ENCODE data around the gene PIK3R1. TPM values are rescaled to one million over a fixed set of nuclear protein-coding genes. Genes with fewer than 3 reads are reported as not detected.

Gene PIK3R1
- total RNA-seq, 1 donor from 2014 or later = 110 TPM

DNA sequence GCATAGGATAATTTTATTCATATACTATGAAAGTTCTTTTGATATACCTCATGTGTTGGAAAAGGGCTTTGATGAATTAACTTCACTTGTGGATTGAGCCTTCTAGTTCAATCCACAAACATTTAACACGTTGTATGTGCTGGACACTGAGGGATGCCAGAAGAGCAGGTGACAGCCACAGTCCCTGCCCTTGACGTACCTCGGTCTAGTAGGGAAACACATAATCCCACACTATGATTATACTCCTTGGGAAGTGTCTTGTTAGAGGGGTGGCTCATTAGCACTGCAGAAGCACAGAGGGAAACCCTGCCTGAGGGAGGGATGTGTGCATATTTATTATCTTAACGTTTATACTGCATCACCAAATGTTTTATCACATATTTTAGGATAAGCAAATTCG is 61.2 kb downstream of the PIK3R1 start:
- peaks cover 26% of the 10 kb centered on the region for H3K4me1 Mint-ChIP-seq (ENCODE audit: unreplicated experiment)
- H3K9me3 Mint-ChIP-seq = no peaks in the 10 kb centered on the region
- no peak for DNase-seq (ENCODE audit: extremely low spot score, unreplicated experiment)
- no peak overlapping the region for H3K4me3 Mint-ChIP-seq
- peaks cover 71% of the 10 kb centered on the region for H3K36me3 Mint-ChIP-seq
- TF ChIP-seq, protein P1, sequence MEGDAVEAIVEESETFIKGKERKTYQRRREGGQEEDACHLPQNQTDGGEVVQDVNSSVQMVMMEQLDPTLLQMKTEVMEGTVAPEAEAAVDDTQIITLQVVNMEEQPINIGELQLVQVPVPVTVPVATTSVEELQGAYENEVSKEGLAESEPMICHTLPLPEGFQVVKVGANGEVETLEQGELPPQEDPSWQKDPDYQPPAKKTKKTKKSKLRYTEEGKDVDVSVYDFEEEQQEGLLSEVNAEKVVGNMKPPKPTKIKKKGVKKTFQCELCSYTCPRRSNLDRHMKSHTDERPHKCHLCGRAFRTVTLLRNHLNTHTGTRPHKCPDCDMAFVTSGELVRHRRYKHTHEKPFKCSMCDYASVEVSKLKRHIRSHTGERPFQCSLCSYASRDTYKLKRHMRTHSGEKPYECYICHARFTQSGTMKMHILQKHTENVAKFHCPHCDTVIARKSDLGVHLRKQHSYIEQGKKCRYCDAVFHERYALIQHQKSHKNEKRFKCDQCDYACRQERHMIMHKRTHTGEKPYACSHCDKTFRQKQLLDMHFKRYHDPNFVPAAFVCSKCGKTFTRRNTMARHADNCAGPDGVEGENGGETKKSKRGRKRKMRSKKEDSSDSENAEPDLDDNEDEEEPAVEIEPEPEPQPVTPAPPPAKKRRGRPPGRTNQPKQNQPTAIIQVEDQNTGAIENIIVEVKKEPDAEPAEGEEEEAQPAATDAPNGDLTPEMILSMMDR (conservative IDR thresholded peaks at IDR 0.05) = no peak
- peaks cover 1% of the 10 kb centered on the region for H3K27me3 Mint-ChIP-seq
- H3K27ac Mint-ChIP-seq = no peak overlapping the region

DNA sequence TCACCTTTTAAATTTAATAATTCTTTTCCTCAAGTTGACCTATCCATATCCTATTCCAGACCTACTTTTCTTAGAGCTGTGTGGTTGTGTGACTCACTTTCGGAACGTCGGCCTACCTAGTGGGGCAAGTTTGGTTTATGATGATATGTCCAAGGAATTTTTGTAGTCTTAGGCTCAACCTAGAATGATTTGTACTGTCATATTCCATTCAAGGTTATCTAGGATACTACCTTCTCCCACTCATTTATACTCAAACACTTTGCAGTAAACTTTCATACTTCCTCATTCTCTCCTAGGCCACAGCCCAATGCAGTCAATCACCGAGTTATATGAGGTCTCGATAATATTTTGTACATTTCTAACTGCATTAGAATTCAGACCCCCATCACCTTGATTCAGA is 61.9 kb downstream of the PIK3R1 start:
- TF ChIP-seq, protein P1 (conservative IDR thresholded peaks at IDR 0.05) = no peak
- DNase-seq (ENCODE audit: extremely low spot score, unreplicated experiment) = no peak
- peaks cover 4% of the 10 kb centered on the region for H3K27me3 Mint-ChIP-seq
- H3K27ac Mint-ChIP-seq = no peak overlapping the region
- H3K4me3 Mint-ChIP-seq = no peak overlapping the region
- peaks cover 24% of the 10 kb centered on the region for H3K4me1 Mint-ChIP-seq (ENCODE audit: unreplicated experiment)
- H3K36me3 Mint-ChIP-seq = peaks cover 75% of the 10 kb centered on the region
- H3K9me3 Mint-ChIP-seq = no peaks in the 10 kb centered on the region

DNA sequence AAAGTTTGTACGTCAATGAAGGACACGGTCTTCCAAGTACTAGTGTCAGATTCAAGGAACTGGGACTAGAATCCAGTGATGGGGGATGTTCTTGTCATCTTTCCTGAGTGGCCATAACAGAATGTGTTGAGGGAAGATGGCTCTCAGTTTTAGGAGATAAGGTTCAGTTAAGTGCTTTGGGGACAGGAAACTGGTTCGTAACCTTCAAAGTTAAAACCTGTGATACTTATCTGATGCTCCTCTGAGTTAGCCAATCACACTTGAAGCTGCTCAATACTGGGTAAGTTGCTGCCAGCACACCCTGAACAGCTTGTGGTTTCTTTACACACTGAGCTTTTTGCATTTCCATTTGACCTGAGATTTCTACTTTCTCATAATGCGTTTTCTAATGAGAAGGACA is 64.4 kb downstream of the PIK3R1 start:
- Mint-ChIP-seq H3K27ac (no peak overlapping the region), H3K27me3 (peaks cover 4% of the 10 kb centered on the region), H3K9me3 (no peaks in the 10 kb centered on the region), H3K4me1 (ENCODE audit: unreplicated experiment) (peaks cover 11% of the 10 kb centered on the region), H3K36me3 (peaks cover 67% of the 10 kb centered on the region), H3K4me3 (no peak overlapping the region)
- no peak for DNase-seq (ENCODE audit: extremely low spot score, unreplicated experiment)
- TF ChIP-seq, protein P1 (conservative IDR thresholded peaks at IDR 0.05) = no peak

DNA sequence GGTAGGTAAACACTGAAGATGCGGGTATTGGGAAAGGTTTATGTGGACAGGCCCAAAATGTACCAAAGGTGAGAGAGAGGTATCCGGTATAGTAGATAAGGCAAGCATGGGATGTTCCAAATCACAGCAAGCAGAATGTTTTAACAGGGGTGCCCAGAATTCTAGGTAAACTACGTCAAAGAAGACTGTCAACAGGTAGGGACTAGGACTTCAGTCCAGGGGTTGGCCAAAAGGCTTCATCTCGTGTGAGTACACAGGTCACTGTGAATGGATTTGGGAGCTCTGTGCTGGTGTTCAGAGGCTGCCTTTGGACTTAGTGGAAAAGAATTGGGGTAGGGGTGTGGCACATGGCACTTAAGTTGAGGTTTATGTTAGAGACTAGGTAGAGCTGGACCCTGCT is 66.4 kb downstream of the PIK3R1 start:
- peaks cover 50% of the 10 kb centered on the region for H3K36me3 Mint-ChIP-seq
- H3K4me1 Mint-ChIP-seq (ENCODE audit: unreplicated experiment) = peaks cover 26% of the 10 kb centered on the region
- no peak overlapping the region for H3K27ac Mint-ChIP-seq
- TF ChIP-seq, protein P1 (conservative IDR thresholded peaks at IDR 0.05) = no peak
- H3K27me3 Mint-ChIP-seq = peaks cover 4% of the 10 kb centered on the region
- no peaks in the 10 kb centered on the region for H3K9me3 Mint-ChIP-seq
- no peak for DNase-seq (ENCODE audit: extremely low spot score, unreplicated experiment)
- no peak overlapping the region for H3K4me3 Mint-ChIP-seq

DNA sequence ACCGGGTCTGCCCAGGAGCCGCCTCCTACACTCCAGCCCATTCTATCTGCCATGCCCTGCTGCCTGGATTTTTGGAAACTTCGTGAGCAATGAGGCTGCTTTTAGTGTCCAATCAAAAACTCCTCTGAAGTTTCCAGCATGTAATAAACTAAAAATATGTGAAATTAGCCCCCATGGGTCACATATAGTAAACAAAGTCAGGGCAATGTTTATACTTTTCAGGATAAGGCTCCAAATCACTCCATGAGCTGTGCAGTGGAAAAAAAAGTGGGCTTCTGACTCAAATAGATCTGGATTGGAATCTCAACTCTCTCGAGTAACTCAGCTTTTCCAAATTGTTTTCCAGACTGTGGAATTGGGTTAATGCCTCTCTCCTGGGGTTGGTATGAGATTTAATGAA is 68.2 kb downstream of the PIK3R1 start:
- H3K27ac Mint-ChIP-seq = no peak overlapping the region
- no peaks in the 10 kb centered on the region for H3K9me3 Mint-ChIP-seq
- H3K4me3 Mint-ChIP-seq = no peak overlapping the region
- DNase-seq (ENCODE audit: extremely low spot score, unreplicated experiment) = no peak
- H3K27me3 Mint-ChIP-seq = peaks cover 6% of the 10 kb centered on the region
- TF ChIP-seq, protein P1 (conservative IDR thresholded peaks at IDR 0.05) = no peak
- H3K36me3 Mint-ChIP-seq = peaks cover 37% of the 10 kb centered on the region
- peaks cover 41% of the 10 kb centered on the region for H3K4me1 Mint-ChIP-seq (ENCODE audit: unreplicated experiment)
